Activated CD4-positive, alpha-beta T cell treated with anti-CD3 and anti-CD28 coated beads, Interleukin-2, amount 50 U/mL, for 4 hours (primary cell): ENCODE measurements around the gene SF3B6.

ENCODE experiments used
- DNase-seq, 2 experiments: peaks; one replicate each; pipeline ENCODE4 v3.0.0-alpha.2; 2020

SF3B6 gene

DNA sequence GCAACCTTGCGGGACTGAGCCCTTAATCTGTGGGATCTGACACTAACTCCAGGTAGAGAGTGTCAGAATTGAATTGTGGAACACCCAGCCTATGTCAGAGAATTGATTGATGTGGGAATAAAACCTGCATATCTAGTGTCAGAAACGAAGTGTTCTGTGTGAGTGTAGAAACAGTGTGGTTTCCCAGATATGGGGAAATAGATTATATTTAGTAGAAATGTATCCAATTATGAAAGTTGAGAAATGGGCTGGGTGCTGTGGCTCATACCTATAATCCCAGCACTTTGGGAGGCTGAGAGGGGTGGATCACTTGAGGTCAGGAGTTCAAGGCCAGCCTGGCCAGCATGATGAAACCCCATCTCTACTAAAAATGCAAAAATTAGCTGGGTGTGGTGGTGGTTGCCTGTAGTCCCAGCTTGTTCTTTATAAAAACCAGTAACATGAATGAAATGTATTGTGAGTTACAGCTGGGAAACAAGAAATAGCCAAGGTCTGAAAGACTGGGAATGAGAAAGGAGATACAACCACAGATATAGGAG, 12.8 kb upstream of the SF3B6 start:
- no peak for DNase-seq

- no peak for DNase-seq
These were observed 10.9 kb upstream of the SF3B6 start for GRCh38 chr2:24087032-24087431.

DNA sequence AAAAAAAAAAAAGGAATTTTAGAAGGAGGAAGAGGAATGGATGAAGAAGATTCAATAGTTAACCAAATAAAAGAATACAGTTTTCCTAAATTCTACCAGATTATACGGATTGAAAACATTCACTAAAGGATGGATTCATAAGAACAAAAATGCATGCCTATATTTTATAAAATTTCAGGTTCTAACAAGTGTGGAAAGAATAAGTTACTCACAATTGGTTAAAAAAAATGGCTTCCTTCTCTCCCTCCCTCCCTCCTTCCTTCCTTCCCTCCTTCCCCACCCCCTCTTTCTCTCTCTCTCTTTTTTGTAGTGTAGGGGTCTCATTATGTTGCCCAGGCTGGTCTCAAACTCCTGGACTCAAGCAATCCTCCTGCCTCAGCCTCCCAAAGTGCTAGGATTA, 10.1 kb upstream of the SF3B6 start:
- no peak for DNase-seq

- no peak for DNase-seq
These were observed 9.0 kb upstream of the SF3B6 start for GRCh38 chr2:24085200-24085489.

- DNase-seq: peak; percentile 71 to 73
These were observed 8.5 kb upstream of the SF3B6 start, which contains the start of gene TP53I3 for GRCh38 chr2:24084386-24085199. Gene TP53I3, minus strand, starts transcription at chr2:24084834. Its CDS starts 508 bp downstream, at chr2:24084326.

GRCh38 chr2:24083567-24084385, 7.7 kb upstream of the SF3B6 start:
- no peak for DNase-seq

- no peak for DNase-seq
These were observed 6.9 kb upstream of the SF3B6 start for GRCh38 chr2:24082787-24083566.

DNA sequence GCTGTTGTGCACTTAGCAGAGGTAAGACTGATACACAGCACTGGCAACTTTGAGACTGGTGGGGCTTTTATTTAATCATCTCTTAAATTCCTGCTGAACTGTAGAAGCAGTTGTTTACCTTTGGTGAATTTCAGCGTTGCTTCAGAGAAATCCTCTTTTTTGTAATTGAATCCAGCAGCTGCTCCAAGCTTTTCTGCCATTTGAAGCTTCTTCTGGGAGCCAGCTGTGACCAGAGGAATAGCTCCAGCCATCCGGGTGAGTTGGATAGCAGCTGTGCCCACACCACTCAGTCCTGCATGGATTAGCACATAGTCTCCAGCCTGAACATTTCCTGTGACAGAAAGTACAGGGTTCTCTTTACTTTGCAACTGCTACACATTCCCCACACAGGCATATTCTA, 4.6 kb upstream of the SF3B6 start:
- no peak for DNase-seq

GRCh38 chr2:24077879-24078278, 1.8 kb upstream of the SF3B6 start:
- DNase-seq: no peak

DNA sequence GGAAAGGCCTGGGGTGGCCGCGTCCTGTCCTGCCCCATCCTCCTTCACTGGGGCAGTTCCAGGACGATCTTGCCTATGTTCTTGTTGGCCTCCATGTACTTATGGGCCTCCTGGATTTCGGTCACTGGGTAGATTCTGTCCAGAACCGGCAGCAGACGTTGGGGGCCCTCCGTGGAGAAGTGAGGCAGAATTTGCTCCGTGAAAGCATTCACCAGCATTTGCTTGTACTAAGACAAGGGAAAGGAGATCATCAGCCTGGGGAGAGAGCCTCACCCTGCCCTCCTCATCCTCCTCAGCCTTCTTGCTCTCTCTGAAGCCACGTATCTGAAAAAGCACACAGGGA, 1.4 kb upstream of the SF3B6 start:
- DNase-seq: no peak

DNA sequence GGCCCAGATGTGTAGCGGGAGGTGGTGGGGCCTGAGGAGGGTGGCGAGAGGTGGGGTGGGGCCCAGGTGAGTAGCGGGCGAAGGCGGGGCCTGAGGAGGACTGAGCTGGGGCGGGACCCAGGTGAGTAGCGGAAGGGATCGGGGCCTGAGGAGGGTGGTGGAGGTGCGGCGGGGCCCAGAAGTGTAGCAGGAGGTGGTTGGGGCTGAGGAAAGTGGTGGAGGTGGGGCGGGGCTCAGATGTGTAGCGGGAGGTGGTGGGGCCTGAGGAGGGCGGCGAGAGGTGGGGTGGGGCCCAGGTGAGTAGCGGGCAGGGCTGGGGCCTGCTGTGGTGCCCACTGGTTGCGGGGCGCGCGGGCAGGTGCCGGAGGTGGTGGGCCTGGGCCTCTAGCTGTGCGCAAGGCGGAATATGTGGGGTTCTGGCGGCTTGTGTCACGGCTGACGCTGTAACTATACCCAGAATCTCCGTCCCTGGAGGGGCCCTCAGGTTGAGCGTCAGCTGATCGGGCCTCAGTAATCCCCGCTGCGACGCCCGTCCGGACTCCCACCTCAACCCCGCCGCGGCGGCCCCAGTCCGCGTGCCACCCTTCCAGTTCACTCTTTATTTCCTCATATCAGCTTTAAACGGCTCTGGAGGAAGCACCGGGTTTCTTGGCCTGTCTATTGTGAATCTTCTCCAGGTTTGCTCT, 866 bp upstream of the SF3B6 start:
- DNase-seq: no peak

DNA sequence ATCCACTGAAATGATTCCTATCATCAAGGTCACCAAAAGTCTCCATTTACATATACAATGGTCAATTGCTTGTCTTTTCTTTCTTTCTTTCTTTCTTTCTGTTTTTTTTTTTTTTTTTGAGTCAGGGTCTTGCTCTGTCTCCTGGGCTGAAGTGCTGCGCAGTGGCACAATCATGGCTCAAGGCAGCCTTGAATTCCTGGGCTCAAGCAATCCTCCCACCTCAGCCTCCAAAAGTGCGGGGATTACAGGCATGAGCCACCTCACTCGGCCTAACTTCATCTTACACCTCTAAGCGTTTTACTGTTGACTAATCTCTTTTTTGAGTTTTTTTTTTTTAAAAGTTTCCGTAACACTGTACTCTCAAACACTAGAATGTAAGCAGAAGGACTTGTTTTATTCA, 867 bp downstream of the SF3B6 start:
- no peak for DNase-seq

- DNase-seq: no peak
These were observed 2.3 kb downstream of the SF3B6 start for GRCh38 chr2:24073816-24074215.

DNA sequence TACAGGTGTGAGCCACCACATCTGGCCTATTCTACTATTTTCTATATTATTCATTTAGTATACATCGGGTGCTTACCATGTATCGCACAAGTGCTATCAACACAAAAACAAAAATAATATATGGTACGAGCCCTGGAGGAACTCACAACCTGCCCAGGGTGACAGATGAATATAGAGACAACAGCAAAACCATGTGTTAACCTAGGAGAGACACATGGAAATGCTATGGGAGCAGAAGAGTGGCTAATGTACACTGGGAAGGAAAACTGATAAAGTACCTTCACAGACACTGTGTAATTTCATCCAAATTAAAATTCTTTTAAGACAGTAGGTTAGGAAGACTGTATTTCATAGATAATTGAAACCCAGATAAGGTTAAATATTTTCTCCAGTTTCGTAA, 3.9 kb downstream of the SF3B6 start:
- no peak for DNase-seq

GRCh38 chr2:24065341-24065740, 10.8 kb downstream of the SF3B6 start:
- no peak for DNase-seq

DNA sequence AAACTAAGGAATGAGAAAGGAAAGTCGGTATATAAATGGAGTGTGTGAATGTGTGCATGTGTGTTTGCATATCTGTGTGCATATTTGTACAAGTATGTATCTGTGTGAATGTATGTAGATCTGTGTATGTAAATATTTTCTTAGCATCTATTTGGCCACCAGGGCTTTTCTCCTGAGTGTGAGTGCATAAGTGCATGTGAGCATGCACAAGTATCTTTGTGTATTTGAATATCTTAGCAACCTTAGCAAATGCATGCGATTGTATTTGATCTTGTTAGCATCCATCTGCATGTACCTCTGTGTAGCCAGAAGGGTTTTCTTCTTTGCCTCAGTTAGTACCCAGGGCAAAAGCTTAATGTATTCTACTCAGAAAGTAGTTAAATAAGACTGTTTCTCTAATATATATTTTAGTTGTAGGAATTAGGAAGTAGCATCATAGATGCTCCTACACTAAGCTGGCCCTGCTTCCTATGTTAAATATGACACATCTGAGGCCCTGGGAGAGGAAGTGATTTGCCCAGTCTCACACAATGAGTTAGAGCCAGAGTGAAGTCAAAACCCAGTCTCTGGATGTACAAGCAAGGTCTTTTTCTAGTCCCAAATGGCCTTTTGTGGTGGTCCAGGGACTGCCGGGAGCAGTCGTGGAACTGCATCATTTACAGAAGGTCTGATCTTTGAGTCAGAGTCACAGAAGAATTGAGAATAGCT, 17.4 kb downstream of the SF3B6 start:
- no peak for DNase-seq

DNA sequence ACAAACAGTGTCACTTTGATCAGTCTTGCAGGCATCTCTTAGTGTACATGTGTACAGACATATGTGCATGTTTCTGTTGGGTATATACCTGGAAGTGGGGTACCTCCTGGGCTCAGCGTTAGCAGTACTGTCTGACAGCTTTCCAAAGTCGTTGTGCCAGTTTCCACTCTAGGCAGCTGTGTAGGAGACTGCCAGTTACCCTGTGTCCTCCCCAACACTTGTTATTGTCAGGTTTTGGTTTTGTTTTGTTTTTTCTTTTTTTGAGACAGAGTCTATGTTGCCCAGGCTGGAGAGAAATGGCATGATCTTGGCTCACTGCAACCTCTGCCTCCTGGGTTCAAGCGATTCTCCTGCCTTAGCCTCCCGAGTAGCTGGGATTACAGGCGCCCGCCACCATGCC, 20.4 kb downstream of the SF3B6 start:
- DNase-seq: no peak

- DNase-seq: no peak
These were observed 21.6 kb downstream of the SF3B6 start for GRCh38 chr2:24054366-24055010.

DNA sequence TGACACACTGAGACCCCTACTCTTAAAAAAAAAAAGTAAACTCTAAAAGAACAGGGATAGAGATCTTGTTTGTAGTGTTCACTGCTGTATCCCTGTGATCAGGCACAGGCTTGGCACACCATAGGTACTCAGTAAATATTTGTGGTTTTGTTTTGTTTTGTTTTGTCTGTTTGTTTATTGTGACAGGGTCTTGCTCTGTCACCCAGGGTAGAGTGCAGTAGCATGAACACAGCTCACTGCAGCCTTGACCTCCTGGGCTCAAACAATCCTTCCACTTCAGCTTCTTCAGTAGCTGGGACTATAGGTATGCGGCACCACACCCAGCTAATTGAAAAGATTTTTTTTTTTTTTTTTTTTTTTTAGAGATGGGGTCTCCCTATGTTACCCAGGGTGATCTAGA, 23.2 kb downstream of the SF3B6 start:
- no peak for DNase-seq

DNA sequence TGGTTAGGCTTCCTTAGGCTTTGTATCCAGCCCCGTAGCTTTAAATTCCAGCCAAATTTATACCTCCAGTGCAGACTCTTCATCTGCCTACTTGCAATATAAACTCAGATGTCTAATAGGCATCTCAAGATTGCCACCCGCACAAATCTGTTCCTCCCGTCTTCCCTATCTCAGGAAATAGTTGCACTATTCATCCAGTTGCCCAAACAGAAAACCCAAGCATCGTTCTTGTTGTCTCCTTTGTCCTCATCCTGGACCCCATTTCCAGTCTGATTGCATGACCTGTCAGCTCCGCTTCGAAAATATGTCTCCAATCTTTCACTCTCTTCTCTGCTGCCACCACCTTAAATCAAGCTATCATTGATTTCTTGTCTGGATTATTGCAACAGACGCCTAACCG, 24.3 kb downstream of the SF3B6 start:
- no peak for DNase-seq
